ENCODE data around the gene WEE1.
"Not testable (repeated sequence)": the region's sequence is repeated elsewhere in the genome, so short reads cannot be mapped to it uniquely, and the experiment has no call there.

WEE1 gene

DNA sequence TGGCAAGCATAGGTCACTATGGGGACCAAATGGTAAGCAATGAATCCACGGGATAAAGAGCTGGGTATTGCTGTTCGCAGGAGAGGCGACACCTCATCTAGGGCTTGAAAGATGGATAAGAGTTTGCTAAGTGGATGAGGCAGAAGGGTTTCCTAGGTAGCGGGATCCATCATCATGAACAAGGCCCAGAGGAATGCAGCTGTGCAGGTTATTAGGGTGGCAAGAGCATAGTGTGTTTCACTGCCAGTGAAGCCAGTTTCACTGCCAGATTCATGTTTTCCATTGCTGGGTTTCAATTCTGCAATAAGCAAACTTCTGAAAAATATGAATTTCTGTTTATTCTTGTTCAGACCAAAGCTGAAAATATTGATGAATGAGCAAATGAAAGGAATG lies 27.2 kb downstream of the WEE1 start:
- no peak for DNase-seq

DNA sequence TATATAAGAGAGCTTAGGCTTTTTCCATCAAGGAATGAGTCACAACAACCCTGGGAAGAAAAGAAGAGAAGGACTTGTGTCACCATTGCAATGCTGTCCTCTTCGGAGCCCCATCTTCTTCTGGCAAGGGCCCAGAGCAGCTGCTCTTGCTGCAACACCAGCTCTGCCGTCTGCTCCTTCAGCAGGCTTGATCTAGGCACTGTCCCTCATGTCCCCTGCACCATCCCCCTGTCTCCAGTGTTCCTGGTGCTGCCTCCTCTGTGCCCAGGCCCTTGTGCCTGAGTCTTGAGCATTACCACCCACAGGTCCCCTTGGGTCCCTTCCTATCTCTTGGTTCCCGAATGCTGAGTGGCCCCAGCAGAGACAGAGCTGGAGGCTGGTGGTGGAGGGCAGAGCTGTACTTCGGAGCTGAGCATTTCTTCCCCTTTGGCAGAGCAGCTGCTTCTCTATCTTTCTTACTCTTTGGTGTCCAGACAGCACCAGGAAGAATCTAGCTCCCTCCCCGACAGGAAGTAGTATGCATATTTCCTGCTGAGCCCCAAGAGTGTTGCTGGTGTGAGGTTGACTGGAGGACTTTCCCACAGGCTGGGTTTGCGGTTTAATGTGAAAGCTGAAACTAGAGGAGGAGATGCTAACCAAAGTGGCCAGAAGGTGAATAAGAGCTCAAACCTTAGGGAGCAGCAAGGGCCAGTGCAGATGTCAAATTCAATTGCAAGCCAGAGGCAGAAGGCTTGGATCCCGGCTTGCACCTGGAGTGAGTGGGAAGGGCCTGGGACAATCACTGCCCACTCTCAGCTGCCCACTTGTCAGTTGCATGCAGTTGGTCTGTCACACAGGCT lies 27.8 kb downstream of the WEE1 start:
- DNase-seq = peak; percentile 4

DNA sequence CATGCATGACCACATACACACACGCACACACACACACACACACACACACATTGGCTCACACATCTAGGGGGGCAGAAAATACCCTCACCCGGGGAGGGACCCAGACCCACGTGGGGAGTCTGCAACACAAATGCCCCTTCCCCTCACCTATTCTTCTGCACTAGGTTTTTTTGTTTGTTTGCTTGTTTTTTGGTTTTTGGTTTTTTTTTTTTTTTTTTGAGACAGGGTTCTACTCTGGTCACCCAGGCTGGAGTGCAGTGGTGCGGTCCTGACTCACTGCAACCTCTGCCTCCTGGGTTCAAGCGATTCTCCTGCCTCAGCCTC lies 28.4 kb downstream of the WEE1 start:
- no peak for DNase-seq

DNA sequence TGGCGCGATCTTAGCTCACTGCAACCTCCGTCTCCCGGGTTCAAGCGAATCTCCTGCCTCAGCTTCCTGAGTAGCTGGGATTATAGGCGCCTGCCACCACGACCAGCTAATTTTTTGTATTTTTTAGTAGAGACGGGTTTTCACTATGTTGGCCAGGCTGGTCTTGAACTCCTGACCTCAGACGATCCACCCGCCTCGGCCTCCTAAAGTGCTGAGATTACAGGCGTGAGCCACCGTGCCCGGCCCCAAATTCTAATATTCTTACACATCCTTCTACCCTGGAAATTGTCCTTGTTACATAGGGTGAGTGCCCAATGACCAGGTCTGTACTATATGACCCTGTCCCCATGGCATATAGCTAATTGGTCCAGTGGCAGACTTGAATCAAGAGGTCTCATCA lies 29.7 kb downstream of the WEE1 start:
- DNase-seq = not testable (repeated sequence)

DNA sequence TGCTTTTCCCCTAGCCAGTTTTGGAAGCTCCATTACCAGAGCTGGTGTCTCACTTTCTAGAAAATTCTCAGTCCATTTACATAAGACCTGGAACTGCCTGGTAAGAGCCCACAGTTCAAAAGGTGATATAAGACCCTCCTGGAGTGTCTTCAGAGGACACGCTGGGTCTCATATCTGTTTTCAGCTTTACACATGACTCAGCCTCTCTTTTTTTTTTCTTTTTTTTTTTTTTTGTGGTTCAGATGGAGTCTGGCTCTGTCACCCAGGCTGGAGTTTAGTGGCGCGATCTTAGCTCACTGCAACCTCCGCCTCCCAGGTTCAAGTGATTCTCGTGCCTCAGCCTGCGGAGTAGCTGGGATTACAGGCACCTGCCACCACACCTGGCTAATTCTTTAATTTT lies 30.7 kb downstream of the WEE1 start:
- no peak for DNase-seq

DNA sequence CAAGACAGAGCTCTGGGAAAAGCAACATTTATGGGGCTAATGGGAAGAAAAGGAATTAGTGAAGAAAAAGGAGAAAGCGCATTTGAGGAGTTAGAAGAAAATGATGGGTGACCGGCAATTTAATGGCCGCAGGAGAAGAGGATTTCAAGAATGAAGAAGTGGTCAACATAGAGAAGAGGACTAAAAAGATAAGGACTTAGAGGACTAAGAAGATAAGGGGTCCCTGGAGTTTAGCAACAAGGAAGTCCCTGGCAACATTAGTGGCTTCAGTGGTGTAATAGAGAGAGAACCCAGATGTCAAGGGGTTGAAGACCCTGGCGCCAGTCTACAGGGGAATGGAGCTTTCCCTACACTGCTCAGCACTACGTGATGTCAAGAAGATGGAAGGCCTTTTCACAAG lies 32.3 kb downstream of the WEE1 start:
- no peak for DNase-seq

DNA sequence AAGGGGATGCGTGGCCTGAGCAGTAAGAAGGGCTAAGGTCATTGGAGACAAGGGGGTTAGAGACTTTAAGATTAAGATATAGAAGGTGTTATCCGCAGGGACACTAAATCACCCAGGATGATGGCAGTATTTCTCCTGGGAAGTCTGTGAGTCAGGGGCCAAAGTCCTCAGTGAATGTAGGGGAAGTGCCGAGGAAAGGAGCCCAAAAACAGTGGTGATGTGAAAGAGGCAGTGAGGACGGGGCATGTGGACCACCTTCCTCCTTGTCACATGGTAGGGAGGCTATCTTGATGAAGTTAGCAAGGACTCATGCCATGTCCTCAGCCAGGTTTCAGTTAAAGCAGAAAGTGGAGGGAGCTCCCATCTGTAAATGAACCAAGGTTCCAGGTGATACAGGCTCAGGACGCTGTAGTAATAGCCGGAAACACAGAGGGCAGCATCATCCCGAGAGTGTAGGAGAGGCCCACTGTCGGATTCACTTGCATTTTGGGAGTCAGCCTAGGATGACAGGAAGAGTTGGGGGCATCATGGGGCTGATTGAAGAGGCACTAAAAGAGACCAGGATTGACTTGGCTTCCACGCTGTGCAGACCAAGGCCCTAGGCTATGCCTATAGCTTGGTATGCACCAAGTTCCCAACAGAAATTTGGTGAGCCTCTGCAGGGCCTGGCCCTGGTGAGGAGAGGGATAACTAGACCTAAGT lies 33.5 kb downstream of the WEE1 start:
- DNase-seq = no peak

DNA sequence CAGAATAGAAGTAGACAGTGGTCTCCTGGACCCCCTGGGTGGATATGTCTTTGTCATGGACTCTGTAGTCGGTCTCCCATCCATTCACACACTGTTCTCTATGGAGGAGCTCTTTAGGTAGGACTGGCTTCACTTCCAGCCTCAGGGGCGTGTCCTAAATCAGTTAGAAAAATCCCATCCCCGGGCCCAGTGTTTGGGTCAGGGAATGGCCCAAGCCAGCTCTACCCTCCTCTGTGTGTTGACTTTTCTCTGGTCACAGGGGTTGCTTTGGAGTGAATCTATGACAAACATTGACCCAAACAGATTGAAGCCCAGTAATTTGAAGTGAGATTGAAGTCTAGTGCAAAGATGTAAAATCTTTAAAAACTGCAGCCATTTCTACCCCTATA lies 34.0 kb downstream of the WEE1 start:
- DNase-seq = no peak

DNA sequence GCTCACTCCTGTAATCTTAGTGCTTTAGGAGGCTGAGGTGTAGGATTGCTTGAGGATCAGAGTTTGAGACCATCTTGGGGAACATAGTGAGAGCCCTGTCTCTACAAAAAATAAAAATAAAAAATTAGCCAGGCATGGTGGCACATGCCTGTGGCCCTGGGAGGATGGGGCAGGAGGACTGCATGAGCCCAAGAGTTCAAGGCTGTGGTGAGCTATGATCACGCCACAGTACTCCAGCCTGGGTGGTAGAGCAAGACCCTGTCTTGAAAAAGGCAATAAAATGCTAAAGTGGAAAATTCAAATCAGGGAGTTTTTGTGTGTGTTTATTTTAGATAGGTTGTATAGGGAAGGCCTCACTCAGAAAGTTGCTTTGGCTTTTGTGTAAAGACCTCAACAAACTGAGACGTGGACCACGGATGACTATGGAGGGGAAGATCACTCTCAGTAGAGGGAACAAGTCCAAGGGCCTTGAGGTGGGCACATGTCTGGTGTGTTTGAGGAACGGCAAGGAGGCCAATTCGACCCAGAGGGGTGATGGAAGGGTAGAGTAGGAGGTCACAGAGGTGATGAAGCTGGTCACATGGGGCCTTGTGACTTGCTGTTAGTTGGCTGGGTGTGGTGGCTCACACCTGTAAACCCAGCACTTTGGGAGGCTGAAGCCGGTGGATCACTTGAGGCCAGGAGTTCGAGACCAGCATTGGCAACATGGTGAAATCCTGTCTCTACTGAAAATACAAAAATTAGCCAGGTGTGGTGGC lies 35.7 kb downstream of the WEE1 start:
- no peak for DNase-seq

DNA sequence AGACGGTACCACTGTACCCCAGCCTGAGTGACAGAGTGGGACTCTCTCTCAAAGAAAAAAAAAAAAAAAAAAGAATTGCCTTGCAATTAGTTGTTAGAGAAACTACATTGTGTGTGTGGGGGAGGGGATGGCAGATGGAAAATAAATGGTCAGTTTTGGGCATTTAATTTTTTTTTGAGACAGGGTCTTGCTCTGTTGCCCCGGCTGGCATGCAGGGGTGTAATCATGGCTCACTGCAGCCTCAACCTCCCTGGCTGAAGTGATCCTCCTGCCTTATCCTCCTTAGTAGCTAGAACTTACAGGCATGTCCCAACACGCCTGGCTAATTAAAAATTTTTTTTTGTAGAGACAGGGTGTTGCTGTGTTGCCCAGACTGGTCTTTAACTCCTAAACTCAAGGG lies 36.4 kb downstream of the WEE1 start:
- no peak for DNase-seq

DNA sequence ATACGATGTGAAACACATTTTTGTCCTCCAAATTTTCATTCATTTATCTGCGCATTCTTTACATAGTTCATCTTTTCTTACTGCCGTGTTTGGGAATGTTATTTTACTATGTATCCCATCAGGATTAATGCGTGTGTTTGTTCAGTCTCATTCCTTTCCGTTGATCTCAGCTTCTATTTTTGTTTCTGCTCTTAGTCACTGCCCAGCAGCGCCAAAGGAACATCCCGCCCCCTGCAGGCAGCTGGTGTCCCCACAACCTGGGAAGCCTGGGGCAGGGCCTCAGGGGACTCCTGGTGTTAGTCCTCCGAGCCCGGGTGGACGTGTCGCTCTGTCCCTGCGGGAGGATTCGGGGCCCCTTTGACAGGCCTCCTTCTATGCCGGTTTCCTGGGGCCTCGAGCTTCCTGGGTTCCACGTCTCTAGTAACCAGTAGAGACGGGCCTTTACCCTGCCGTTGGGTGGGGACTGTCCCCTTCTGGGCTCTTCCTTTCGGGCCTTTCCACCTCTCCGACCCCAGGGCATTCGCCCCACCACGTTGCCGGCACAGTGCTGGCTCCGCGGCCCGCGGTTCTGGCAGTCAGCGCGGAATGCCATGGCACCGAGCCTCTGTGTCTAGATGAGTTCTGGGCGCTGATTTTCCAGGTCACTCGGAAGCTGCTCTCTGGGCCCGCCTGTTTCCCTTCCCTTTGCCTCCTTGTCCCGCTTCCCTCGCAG lies 39.8 kb downstream of the WEE1 start:
- peak; percentile 93 for DNase-seq

DNA sequence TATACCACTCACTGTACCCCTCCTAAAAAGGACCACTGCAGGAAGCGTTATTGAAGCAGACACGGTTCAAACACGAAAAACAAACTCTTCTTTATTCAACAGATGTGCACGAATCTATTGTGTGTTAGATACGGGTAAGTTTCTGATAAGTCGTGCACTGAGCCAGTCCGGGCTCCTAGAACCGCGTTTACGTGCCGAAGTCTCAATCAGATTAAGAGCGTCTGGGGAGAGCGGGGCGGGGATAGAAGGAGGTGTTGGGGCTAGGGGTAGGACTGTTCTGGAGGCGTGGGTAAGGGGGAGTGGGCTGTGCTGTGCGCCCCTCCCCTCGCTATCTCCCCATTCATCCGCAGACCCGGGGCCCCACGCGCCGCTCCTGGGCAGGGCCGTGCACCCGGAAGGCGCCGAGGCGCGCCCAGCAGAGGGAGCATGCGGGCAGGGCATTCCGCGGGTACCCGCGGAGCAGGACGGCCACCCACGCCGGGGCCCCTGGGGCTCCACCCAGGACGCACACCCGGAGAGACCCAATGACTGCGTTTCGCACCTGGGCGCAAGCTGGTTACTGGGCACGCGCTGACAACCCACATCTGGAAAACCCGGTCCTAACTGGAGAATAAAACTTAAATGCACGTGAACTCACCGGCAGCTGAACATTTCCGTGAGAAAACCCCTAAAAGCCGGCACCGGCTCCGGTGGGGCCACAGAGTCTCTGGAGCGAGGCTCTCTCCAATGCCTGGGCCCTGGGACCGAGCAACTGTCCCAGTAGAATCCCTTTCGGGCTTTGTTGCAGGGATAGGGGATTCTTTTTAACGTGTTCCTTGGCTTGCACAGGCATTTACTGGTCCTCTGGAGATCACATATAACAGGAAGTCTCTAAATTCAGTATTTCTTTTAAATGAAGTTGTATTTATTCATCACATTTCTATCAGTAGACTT lies 40.6 kb downstream of the WEE1 start:
- peak; percentile 80 for DNase-seq

DNA sequence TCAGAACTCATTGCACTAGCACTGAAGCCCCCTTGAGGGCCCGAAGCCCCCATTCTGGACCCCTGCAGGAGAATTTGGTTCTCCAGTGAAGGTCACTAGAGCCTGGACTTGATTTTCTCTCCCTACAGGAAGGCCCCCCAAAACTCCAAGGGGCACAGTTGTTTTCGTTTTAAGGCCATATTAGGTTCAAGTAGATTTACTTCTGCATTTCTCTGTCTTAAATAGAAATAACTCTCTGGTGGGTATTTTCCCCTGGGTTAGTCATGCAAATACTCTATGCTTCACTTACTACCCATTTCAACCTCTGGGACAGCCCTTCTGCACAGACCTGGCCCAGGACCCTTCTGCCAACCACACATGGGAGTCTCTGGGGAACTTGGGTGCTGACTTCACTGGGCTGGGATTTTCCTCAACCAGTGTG lies 41.6 kb downstream of the WEE1 start:
- DNase-seq = no peak

DNA sequence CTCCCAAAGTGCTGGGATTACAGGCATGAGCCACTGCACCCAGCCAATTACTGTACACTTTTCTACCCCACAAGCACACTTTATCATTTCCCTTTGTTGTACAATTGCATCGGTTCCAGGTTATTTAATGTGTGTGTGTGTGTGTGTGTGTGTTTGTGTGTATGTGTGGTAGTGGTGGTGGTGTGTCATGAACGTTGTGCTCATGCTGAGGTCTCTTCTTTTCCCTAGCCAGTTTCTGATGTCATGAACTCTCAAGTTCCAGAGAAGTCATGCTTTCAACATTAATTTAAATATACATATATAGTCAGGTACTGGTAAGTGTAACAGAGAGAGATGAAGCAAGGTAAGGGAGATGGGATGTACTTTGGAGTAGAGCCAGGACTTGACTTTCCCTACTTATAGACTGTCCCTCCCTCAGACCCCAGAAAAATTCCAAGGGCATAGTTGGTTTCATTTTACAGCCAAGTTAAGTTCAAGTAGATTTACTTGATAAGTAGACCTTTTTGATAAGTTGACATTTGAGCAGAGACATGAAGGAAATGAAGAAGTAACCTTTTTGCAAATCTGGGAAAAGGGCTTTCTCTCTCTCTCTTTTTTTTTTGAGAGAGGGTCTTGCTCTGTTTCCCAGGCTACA lies 42.7 kb downstream of the WEE1 start:
- no peak for DNase-seq

DNA sequence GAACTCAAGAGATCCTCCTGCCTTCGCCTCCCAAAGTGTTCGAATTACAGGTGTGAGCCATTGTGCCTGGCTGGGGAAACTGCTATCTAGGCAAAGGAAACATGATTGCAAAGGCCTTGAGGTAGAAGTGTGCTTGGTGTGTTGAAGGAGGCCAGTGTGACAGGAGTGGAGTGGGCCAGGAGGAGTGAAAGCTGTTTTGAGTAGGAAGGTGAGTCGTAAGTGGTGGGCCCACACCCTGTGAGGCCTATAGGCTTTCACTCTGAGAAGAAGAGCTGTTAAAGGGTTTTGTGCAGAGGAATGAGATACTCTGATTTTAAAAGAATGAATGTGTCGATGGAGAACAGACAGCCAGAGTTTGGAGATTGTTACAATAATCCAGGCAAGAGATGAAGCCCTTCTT lies 43.4 kb downstream of the WEE1 start:
- DNase-seq = no peak

DNA sequence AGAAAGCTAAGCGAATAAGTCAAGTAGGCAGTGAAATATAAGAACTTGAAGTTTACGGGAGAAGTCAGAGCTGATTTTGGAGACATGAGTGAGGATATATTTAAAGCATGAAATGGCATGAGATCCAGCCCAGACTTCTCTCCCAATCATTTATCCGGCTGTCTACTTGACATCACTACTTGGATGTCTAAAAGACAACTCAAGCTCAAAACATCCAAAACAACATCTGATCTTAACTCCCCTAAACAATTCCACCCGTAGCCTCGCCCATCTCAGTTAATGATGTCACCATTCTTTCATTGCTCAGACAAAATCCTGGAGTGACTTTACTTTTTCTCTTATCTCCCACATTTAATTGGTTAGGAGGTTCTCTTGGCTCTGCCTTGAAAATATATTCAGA lies 44.5 kb downstream of the WEE1 start:
- no peak for DNase-seq

DNA sequence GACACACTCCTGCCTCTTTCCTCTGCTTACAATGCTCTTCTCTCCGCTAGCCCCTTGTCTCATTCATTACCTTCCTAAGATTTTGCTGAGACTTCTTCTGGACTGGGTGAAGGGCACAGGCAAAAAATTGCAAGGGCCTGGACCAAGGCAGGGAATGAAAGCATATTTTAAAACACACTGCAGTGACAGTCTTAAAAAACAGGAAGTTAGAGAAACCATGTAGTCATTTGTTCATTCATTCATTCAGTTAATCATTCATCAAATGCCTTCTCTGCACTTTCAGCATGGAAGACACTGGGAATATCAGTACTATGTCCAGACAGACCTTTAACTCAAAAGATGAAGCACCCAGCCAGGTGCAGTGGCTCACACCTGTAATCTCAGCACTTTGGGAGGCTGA lies 45.5 kb downstream of the WEE1 start:
- DNase-seq = no peak

DNA sequence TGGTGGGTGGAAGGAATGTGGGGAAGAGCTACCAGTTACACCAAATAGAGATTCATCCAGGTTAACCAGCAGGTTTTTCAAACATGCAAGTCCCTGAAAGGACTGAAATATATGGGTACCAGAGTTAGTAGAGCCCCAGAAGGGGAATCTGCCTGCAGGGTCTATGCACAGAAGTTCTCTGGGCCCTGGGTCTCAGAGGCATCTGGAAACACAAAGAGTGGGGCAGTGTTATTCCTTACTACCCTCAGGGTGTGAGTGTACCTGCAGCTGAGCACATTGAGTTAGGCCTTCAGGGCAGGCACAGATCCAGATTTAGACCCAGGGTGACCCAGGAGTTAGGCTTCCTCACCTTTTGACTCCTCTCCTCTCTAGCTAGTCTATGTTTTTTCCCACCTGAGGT lies 46.5 kb downstream of the WEE1 start:
- DNase-seq = no peak

DNA sequence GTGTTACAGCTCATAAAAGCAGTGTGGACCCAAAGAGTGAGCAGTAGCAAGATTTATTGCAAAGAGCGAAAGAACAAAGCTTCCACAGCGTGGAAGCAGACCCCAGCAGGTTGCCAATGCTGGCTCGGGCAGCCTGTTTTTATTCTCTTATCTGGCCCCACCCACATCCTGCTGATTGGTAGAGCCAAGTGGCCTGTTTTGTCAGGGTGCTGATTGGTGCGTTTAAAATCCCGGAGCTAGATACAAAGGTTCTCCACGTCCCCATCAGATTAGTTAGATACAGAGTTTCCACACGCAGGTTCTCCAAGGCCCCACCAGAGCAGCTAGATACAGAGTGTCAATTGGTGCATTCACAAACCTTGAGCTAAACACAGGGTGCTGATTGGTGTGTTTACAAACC lies 48.9 kb downstream of the WEE1 start:
- not testable (repeated sequence) for DNase-seq

DNA sequence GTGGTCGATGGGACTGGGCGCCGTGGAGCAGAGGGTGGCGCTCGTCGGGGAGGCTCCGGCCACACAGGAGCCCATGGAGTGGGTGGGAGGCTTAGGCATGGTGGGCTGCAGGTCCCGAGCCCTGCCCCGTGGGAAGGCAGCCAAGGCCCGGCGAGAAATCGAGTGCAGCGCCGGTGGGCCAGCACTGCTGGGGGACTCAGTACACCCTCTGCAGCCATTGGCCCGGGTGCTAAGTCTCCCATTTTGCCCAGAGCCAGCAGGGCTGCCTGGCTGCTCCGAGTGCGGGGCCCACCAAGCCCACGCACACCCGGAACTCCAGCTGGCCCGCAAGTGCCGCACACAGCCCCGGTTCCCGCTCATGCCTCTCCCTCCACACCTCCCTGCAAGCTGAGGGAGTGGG lies 49.6 kb downstream of the WEE1 start:
- DNase-seq = not testable (repeated sequence)

DNA sequence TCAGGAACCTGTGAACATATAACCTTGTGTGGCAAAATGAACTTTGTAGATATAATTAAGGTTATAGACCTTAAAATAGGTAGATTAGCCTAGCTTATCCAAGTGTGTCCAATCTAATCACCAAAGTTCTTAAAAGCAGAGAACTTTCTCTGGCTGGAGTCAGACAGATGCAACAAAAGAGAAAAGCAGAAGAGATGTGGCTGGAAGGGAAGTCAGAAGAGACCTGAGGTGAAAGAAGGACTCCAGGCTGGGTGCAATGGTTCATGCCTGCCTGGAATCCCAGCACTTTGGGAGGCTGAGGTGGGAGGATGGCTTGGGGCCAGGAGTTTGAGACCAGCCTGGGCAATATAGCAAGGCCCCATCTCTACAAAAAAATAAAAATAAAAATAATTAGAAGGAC lies 51.0 kb downstream of the WEE1 start:
- no peak for DNase-seq

DNA sequence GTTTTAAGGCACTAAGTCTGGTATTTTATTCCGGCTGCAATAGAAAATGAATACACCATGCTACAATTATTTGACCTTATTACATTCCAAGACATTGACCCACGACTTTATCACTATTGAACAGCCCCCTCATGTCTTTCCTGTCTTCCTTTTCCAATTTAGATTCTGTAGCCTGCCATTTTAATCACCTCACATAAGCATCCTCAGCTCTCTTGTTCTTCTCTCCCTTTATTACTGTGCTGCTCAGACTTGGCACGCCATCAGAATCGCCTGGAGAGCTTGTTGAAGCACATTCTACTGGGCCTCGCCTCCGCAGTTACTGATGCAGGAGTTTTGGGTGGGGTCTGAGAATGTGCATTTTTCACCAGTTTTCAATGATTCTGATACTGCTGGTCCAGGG lies 51.7 kb downstream of the WEE1 start:
- DNase-seq = no peak

All from midbrain (tissue), 1 donor.